Loucy (cell line): ENCODE measurements around the gene C9orf72.

Experiments used
- H2AFZ ChIP-seq: fragments of 200-600 bp; sonication (generic); 2 replicates; pipeline ENCODE4 v1.6.0; 2016; ENCODE audit warnings: antibody characterized with exemption, mild to moderate bottlenecking, low read length, moderate library complexity
- H3F3A ChIP-seq: fragments of 200-600 bp; 2 replicates; pipeline ENCODE4 v1.6.0; 2016; ENCODE audit warnings: antibody characterized with exemption, low read depth, mild to moderate bottlenecking
- H3K27me3 ChIP-seq: fragments of 200-600 bp; sonication (generic); 2 replicates; pipeline ENCODE4 v1.6.1; 2014; ENCODE audit warnings: low read length, mild to moderate bottlenecking; ENCODE audit not compliant: insufficient read depth, poor library complexity, severe bottlenecking
- H3K36me3 ChIP-seq: fragments of 200-600 bp; sonication (generic); 2 replicates; pipeline ENCODE4 v1.6.1; 2016; ENCODE audit warnings: low read length; ENCODE audit not compliant: insufficient read depth
- H3K4me1 ChIP-seq: fragments of 200-600 bp; sonication (generic); 2 replicates; pipeline ENCODE4 v1.5.1; 2014; ENCODE audit warnings: low read length, mild to moderate bottlenecking; ENCODE audit not compliant: insufficient read depth, poor library complexity, severe bottlenecking
- H3K4me2 ChIP-seq: fragments of 200-600 bp; sonication (generic); 2 replicates; pipeline ENCODE4 v1.6.0; 2014; ENCODE audit warnings: antibody characterized with exemption, low read length, low read depth, mild to moderate bottlenecking; ENCODE audit not compliant: poor library complexity, severe bottlenecking
- H3K4me3 ChIP-seq: fragments of 200-600 bp; sonication (generic); 2 replicates; pipeline ENCODE4 v1.5.1; 2014; ENCODE audit warnings: low read length, mild to moderate bottlenecking, mixed read lengths; ENCODE audit not compliant: poor library complexity, severe bottlenecking
- H3K79me2 ChIP-seq: fragments of 200-600 bp; sonication (generic); 2 replicates; pipeline ENCODE4 v1.6.1; 2014; ENCODE audit warnings: low read length; ENCODE audit not compliant: insufficient read depth
- H3K9ac ChIP-seq: fragments of 200-600 bp; sonication (generic); 2 replicates; pipeline ENCODE4 v1.6.0; 2014; ENCODE audit warnings: mild to moderate bottlenecking, low read depth, low read length, moderate library complexity; ENCODE audit not compliant: poor library complexity, severe bottlenecking
- H3K9me2 ChIP-seq: fragments of 200-600 bp; sonication (generic); replicated peaks from 2 replicates; pipeline ENCODE4 v1.6.1; 2016; ENCODE audit warnings: low read depth, low read length, mixed read lengths
- H3K9me3 ChIP-seq: fragments of 200-600 bp; sonication (generic); 2 replicates; pipeline ENCODE4 v1.6.1; 2014; ENCODE audit warnings: mild to moderate bottlenecking, antibody characterized with exemption, low read length, low read depth; ENCODE audit not compliant: insufficient read depth
- H4K20me1 ChIP-seq: fragments of 200-600 bp; sonication (generic); 2 replicates; pipeline ENCODE4 v1.6.0; 2014; ENCODE audit warnings: antibody characterized with exemption, low read length, mild to moderate bottlenecking; ENCODE audit not compliant: insufficient read depth, poor library complexity, severe bottlenecking
- CTCF ChIP-seq: fragments of 200-600 bp; sonication (generic); conservative IDR thresholded peaks from 2 replicates; pipeline ENCODE4 v1.5.1; 2014; ENCODE audit warnings: mild to moderate bottlenecking, antibody characterized with exemption, low read length
- EZH2phosphoT487 ChIP-seq: fragments of 200-600 bp; IDR thresholded peaks from 2 replicates; pipeline ENCODE4 v1.6.1; 2018; ENCODE audit warnings: antibody characterized with exemption, mild to moderate bottlenecking, moderate library complexity, borderline replicate concordance

C9orf72 gene

GRCh38 chr9:27572918-27573633 is at the start of gene C9orf72:
C9orf72 (minus strand) TSS chr9:27573481; CDS start chr9:27567120, 6,361 bp downstream.
- TF ChIP-seq EZH2phosphoT487 (no peak), CTCF (no peak)
- Histone ChIP-seq H3K27me3 (no peaks in the 10 kb centered on the region), H3K9me2 (no peaks in the 10 kb centered on the region), H2AFZ (peak within 1 kb of the TSS; percentile 98), H3K9me3 (no peaks in the 10 kb centered on the region), H3K4me1 (peaks cover 15% of the 10 kb centered on the region), H3K9ac (peak within 1 kb of the TSS; percentile 79), H4K20me1 (no peaks in the 10 kb centered on the region), H3K4me3 (peak within 1 kb of the TSS; percentile 83), H3K79me2 (peaks cover 4% of the 10 kb centered on the region), H3K4me2 (peak within 1 kb of the TSS; percentile 72), H3F3A (no peaks in the 10 kb centered on the region), H3K36me3 (no peaks in the 10 kb centered on the region)

- Histone ChIP-seq H3K4me3 (no peak overlapping the region), H3F3A (no peaks in the 10 kb centered on the region), H3K36me3 (no peaks in the 10 kb centered on the region), H2AFZ (no peak overlapping the region), H3K79me2 (no peaks in the 10 kb centered on the region), H3K4me2 (no peak overlapping the region), H3K9me3 (no peaks in the 10 kb centered on the region), H3K27me3 (no peaks in the 10 kb centered on the region), H4K20me1 (no peaks in the 10 kb centered on the region), H3K9ac (no peak overlapping the region), H3K9me2 (no peaks in the 10 kb centered on the region), H3K4me1 (peaks cover 2% of the 10 kb centered on the region)
- no peak for TF ChIP-seq EZH2phosphoT487
- TF ChIP-seq CTCF = no peak
These were observed 49.5 kb upstream of the C9orf72 start for GRCh38 chr9:27622693-27623340.

- no peaks in the 10 kb centered on the region for H3K9me3 ChIP-seq
- no peaks in the 10 kb centered on the region for H3K79me2 ChIP-seq
- no peak overlapping the region for H3K4me2 ChIP-seq
- H3K36me3 ChIP-seq = no peaks in the 10 kb centered on the region
- H3K9ac ChIP-seq = no peak overlapping the region
- no peaks in the 10 kb centered on the region for H3K9me2 ChIP-seq
- peaks cover 4% of the 10 kb centered on the region for H3K4me1 ChIP-seq
- no peaks in the 10 kb centered on the region for H4K20me1 ChIP-seq
- TF ChIP-seq CTCF (no peak), EZH2phosphoT487 (no peak)
- no peak overlapping the region for H2AFZ ChIP-seq
- H3K27me3 ChIP-seq = no peaks in the 10 kb centered on the region
- no peak overlapping the region for H3K4me3 ChIP-seq
- no peaks in the 10 kb centered on the region for H3F3A ChIP-seq
These were observed 46.5 kb upstream of the C9orf72 start for GRCh38 chr9:27619743-27620142.
